Measurements from ENCODE around the gene FAM81A.

FAM81A gene

GRCh38 chr15:59548501-59549226, 110.7 kb downstream of the FAM81A start:
- no peak for DNase-seq

GRCh38 chr15:59549301-59550185, 111.6 kb downstream of the FAM81A start:
- DNase-seq, result no peak

GRCh38 chr15:59550530-59550929, 112.5 kb downstream of the FAM81A start:
- no peak for DNase-seq

GRCh38 chr15:59550956-59551355, 113.0 kb downstream of the FAM81A start:
- no peak for DNase-seq

- DNase-seq, result no peak
Observed at GRCh38 chr15:59553879-59554735, 116.1 kb downstream of the FAM81A start.

DNA sequence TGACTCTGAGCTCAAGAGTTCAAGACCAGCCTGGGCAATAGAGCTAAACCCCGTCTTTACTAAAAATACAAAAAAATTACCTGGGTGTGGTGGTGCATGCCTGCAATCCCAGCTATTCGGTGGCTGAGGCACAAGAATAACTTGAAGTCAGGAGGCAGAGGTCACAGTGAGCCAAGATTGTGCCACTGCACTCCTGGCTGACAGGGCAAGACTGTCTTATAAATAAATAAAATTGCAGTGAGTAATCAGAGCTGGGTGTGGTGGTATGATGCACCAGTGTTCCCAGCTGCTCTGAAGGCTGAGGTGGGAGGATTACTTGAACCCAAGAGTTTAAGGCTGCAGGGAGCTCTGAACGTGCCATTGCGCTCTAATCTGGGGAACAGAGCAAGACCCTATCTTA, 117.7 kb downstream of the FAM81A start:
- no peak for DNase-seq

- no peak for DNase-seq
Observed at GRCh38 chr15:59556380-59556779, 118.4 kb downstream of the FAM81A start.

DNA sequence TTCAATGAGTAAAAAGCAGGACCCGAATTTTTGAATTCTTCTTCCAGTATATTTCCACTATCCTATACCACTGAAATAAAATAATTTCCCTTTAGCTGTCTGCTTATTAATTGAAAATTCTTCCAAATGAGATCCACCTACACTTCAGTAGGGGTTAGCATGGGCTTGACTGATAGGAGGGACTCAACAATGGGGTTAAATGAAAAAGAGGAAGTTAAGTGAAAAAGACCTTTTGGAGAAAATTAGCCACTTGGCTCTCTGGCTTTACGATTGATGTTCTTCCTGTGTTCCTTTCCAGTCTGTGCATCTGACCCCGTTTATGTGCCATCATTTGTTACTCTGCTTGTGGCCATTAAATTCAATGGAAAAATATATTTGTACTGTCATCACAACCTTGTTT, 119.6 kb downstream of the FAM81A start:
- no peak for DNase-seq

GRCh38 chr15:59558851-59559250, 120.9 kb downstream of the FAM81A start:
- no peak for DNase-seq

- no peak for DNase-seq
Observed at GRCh38 chr15:59561547-59561946, 123.6 kb downstream of the FAM81A start.

DNA sequence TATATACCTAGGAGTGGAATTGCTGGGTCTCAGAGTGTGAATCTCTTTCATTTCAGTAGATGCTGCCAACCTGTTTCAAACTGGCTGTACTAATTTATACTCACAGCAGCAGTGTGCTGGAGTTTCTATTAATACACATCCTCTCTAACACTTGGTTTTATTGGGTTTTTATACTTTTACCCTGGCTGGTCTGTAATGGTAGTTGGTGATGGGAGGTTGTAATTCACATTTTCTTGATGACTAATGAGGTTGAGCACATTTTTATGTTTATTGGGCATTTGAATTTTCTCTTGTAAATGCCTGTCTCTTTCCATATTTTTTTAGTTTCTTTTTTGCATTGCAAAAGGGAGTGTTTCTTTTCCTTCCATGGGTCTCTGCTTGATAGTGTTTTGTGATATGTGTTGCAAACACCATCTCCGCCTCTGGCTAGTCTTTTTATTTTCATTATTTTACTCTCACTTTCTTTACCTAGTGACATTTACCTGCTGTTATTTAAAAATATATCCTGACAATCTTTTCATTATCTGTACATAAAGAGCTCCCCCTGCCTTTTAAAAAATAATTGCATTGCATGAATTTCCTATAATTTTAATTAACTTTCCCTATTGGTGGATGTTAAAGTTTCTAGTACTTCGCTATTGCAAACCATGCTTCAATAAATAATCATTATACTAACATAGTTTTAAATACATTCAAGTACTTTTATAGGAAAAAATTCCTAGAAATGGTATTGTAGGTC, 124.6 kb downstream of the FAM81A start:
- DNase-seq, result no peak

DNA sequence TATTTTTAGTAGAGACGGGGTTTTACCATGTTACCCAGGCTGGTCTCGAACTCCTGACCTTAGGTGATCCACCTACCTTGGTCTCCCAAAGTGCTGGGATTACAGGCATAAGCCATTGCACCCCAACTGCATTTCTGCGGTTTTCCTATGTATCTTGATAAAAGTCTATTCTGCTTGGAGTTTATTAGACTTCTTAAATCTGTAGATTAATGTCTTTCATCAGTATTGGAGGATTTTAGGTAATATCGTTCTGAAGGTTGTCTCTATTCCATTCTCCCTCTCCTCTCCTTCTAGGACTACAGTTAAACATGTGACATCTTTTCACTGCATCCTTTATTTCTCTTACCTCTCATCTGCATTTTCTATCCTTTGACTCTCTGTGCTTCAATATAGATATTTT, 127.3 kb downstream of the FAM81A start:
- no peak for DNase-seq

DNA sequence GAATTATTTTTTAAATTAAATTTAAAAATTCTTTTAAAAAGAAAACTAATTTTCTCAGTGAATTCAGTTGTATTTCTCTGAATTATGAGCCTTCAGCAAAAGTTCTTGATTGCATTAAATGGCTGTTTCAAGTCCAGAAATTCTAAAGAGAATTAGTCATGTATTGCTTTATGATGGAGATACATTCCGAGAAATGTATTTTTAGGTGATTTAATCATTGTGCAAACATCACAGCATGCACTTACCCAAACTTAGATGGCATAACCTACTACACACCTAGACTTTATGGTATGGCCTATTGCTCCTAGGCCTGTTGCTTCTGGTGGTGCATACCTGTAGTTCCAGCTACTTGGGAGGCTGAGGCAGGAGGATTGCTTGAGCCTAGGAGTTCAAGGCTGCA, 129.3 kb downstream of the FAM81A start:
- DNase-seq, result no peak

GRCh38 chr15:59569477-59569876, 131.5 kb downstream of the FAM81A start:
- no peak for DNase-seq

GRCh38 chr15:59570315-59570714, 132.3 kb downstream of the FAM81A start:
- DNase-seq, result no peak

DNA sequence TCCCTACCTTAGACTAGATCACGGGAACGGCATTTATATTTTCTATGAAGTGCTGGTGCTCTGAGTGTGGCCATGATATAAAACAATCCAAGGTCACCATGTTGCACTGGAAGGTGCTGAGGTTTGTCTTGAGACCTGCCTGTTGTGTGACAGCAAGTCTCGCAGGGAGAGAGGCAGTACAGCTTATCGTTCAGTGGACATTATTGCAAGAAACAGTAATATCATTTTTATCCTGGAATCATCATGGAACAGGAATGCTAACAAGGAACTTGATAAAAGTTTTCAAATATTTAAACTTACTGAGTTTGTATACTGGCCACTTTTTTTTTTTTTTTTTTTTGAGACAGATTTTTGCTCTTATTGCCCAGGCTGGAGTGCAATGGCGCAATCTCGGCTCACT, 133.6 kb downstream of the FAM81A start:
- DNase-seq, result no peak
